H1 (cell line): Measurements from ENCODE around the gene RIN3. TPM values are rescaled to one million over a fixed set of nuclear protein-coding genes. Genes with fewer than 3 reads are reported as not detected.

Experiments used
- CTCF ChIA-PET: fragments of 300-600 bp; sonication (Branson Sonifier 250); formaldehyde crosslinking; loops from one replicate; lab custom pipeline; 2021; ENCODE audit not compliant: partially characterized antibody; lab: Charles Lee
- POLR2A ChIA-PET: fragments of 300-600 bp; sonication (Branson Sonifier 250); formaldehyde crosslinking; loops from one replicate; lab custom pipeline; 2021; ENCODE audit warnings: inconsistent platforms; ENCODE audit not compliant: partially characterized antibody; lab: Charles Lee
- DNase-seq, 2 experiments: peaks; one replicate each; pipeline versions ENCODE4 v3.0.0 to v3.0.0-alpha.2; 2010 to 2022; ENCODE audit warnings: low spot score in 2 of 2, low read depth in 1 of 2, mixed read lengths in 1 of 2
- FAIRE-seq: peaks from 2 replicates; lab custom pipeline; 2011; peaks lifted over from hg19 to GRCh38; lab: Jason Lieb, UNC
- H2AFZ ChIP-seq: 2 replicates; pipeline ENCODE4 v1.8.1; 2012; ENCODE audit warnings: low read length, inconsistent platforms
- H2AK5ac ChIP-seq: 2 replicates; pipeline ENCODE4 v1.6.1; 2013; ENCODE audit warnings: low read depth, low read length
- H2BK120ac ChIP-seq: replicated peaks from 2 replicates; pipeline ENCODE3; 2013; ENCODE audit warnings: low read depth, low read length, inconsistent platforms
- H2BK12ac ChIP-seq: 2 replicates; pipeline ENCODE4 v1.6.1; 2013; ENCODE audit warnings: low read depth, low read length
- H2BK15ac ChIP-seq: 2 replicates; pipeline ENCODE4 v1.6.1; 2013; ENCODE audit warnings: low read length
- H2BK20ac ChIP-seq: 2 replicates; pipeline ENCODE4 v1.6.1; 2013; ENCODE audit warnings: low read length
- H2BK5ac ChIP-seq: 2 replicates; pipeline ENCODE4 v1.6.1; 2013; ENCODE audit warnings: low read depth, low read length
- H3K14ac ChIP-seq: 2 replicates; pipeline ENCODE4 v1.6.1; 2013; ENCODE audit warnings: inconsistent platforms; ENCODE audit not compliant: insufficient read length
- H3K18ac ChIP-seq: 2 replicates; pipeline ENCODE4 v1.6.1; 2013; ENCODE audit warnings: low read length; ENCODE audit errors: extremely low read depth
- H3K23ac ChIP-seq: 2 replicates; pipeline ENCODE4 v1.6.1; 2013; ENCODE audit warnings: inconsistent platforms; ENCODE audit not compliant: insufficient read length
- H3K23me2 ChIP-seq: 2 replicates; pipeline ENCODE4 v1.6.1; 2013; ENCODE audit warnings: low read depth, low read length
- H3K27ac ChIP-seq: 2 replicates; pipeline ENCODE4 v1.6.1; 2011; ENCODE audit warnings: low read depth, low read length, inconsistent platforms
- H3K27me3 ChIP-seq, 4 experiments: replicated peaks in 1 of 4; 1 replicate in 1 of 4; 2 replicates in 3 of 4; pipeline versions ENCODE4 v1.6.1 to v1.8.1; 2011 to 2013; ENCODE audit warnings: low read length in 3 of 4, mild to moderate bottlenecking in 3 of 4, inconsistent platforms in 2 of 4, mixed read lengths in 2 of 4, moderate library complexity in 1 of 4; ENCODE audit not compliant: control insufficient read depth in 3 of 4, insufficient read depth in 3 of 4; ENCODE audit errors: extremely low read depth in 1 of 4
- H3K36me3 ChIP-seq, 4 experiments: 2 replicates each; pipeline versions ENCODE4 v1.6.1 to v1.8.1; 2011 to 2013; ENCODE audit warnings: mild to moderate bottlenecking in 4 of 4, low read length in 3 of 4, moderate library complexity in 2 of 4, control low read depth in 1 of 4, inconsistent platforms in 1 of 4; ENCODE audit not compliant: insufficient read depth in 4 of 4, control insufficient read depth in 2 of 4
- H3K4ac ChIP-seq: replicated peaks from 2 replicates; pipeline ENCODE3; 2013; ENCODE audit warnings: low read length, low read depth, mixed read lengths, inconsistent platforms; ENCODE audit not compliant: insufficient read length
- H3K4me1 ChIP-seq, 4 experiments: replicated peaks in 1 of 4; 1 replicate in 1 of 4; 2 replicates in 3 of 4; pipeline versions ENCODE4 v1.6.1 to v1.8.1; 2011 to 2013; ENCODE audit warnings: low read length in 3 of 4, inconsistent platforms in 2 of 4, mixed read lengths in 1 of 4; ENCODE audit not compliant: insufficient read depth in 4 of 4, control insufficient read depth in 3 of 4
- H3K4me2 ChIP-seq, 2 experiments: 2 replicates each; pipeline versions ENCODE4 v1.6.1 to v1.8.1; 2011 to 2013; ENCODE audit warnings: low read depth in 2 of 2, low read length in 2 of 2, control low read depth in 1 of 2, inconsistent platforms in 1 of 2, mild to moderate bottlenecking in 1 of 2; ENCODE audit not compliant: insufficient read depth in 1 of 2
- H3K4me3 ChIP-seq, 4 experiments: fragments of 200-600, 300-600 bp in 1 of 4; sonication (generic), shearing (Covaris generic), sonication (Bioruptor Twin) in 1 of 4; 2 replicates each; pipeline versions ENCODE4 v1.5.1 to v1.8.1; 2011 to 2016; ENCODE audit warnings: low read length in 4 of 4, low read depth in 3 of 4, control low read depth in 2 of 4, inconsistent platforms in 2 of 4, mild to moderate bottlenecking in 2 of 4, mixed read lengths in 1 of 4, moderate library complexity in 1 of 4; ENCODE audit not compliant: insufficient read depth in 2 of 4; ENCODE audit errors: extremely low read depth in 1 of 4
- H3K56ac ChIP-seq: replicated peaks from 2 replicates; pipeline ENCODE3; 2013; ENCODE audit warnings: low read depth, mild to moderate bottlenecking, mixed read lengths, low read length, inconsistent platforms; ENCODE audit not compliant: insufficient read length
- H3K79me1 ChIP-seq: 2 replicates; pipeline ENCODE4 v1.6.1; 2013; ENCODE audit warnings: low read depth, low read length, control low read depth
- H3K79me2 ChIP-seq, 2 experiments: 2 replicates each; pipeline versions ENCODE4 v1.6.1 to v1.8.1; 2012 to 2013; ENCODE audit warnings: low read length in 2 of 2, mild to moderate bottlenecking in 2 of 2, inconsistent platforms in 1 of 2; ENCODE audit not compliant: insufficient read depth in 2 of 2, control insufficient read depth in 1 of 2
- H3K9ac ChIP-seq, 4 experiments: replicated peaks in 1 of 4; 1 replicate in 1 of 4; 2 replicates in 3 of 4; pipeline versions ENCODE4 v1.6.1 to v1.8.1; 2011 to 2013; ENCODE audit warnings: low read depth in 3 of 4, low read length in 3 of 4, control low read depth in 2 of 4, mild to moderate bottlenecking in 2 of 4, moderate library complexity in 2 of 4, inconsistent platforms in 1 of 4; ENCODE audit errors: extremely low read depth in 1 of 4
- H3K9me3 ChIP-seq, 2 experiments: 2 replicates each; pipeline versions ENCODE4 v1.6.1 to v1.8.1; 2012 to 2013; ENCODE audit warnings: mild to moderate bottlenecking in 2 of 2, moderate library complexity in 2 of 2, control low read depth in 1 of 2, inconsistent platforms in 1 of 2, low read depth in 1 of 2, low read length in 1 of 2, mixed read lengths in 1 of 2; ENCODE audit not compliant: insufficient read depth in 2 of 2
- H4K20me1 ChIP-seq, 2 experiments: replicated peaks in 1 of 2; 2 replicates each; pipeline versions ENCODE3 to v1.8.1; 2011 to 2013; ENCODE audit warnings: inconsistent platforms in 2 of 2, low read length in 2 of 2, mild to moderate bottlenecking in 1 of 2; ENCODE audit not compliant: insufficient read depth in 2 of 2, control insufficient read depth in 1 of 2
- H4K5ac ChIP-seq: 2 replicates; pipeline ENCODE4 v1.6.1; 2013; ENCODE audit warnings: low read length, low read depth, mixed read lengths, inconsistent platforms; ENCODE audit not compliant: insufficient read length
- H4K8ac ChIP-seq: 2 replicates; pipeline ENCODE4 v1.8.0; 2013; ENCODE audit warnings: mild to moderate bottlenecking, moderate library complexity, low read length, inconsistent platforms; ENCODE audit not compliant: insufficient read depth; ENCODE audit errors: extremely low read depth
- H4K91ac ChIP-seq: replicated peaks from 2 replicates; pipeline ENCODE3; 2013; ENCODE audit warnings: low read length, mixed read lengths, inconsistent platforms; ENCODE audit not compliant: insufficient read length
- CBX8 ChIP-seq: fragments of 300-800, 300-1000 bp; sonication (generic); IDR thresholded peaks from 2 replicates; pipeline ENCODE4 v1.7.1; 2016; ENCODE audit warnings: low read depth, low read length, borderline replicate concordance
- CHD1 ChIP-seq: IDR thresholded peaks from 2 replicates; pipeline ENCODE4 v1.6.1; 2012; ENCODE audit warnings: low read depth, low read length, improper control_type of control experiment
- CREB1 ChIP-seq: IDR thresholded peaks from 2 replicates; pipeline ENCODE4 v1.6.1; 2012; ENCODE audit warnings: inconsistent platforms
- E2F6 ChIP-seq: IDR thresholded peaks from 2 replicates; pipeline ENCODE4 v1.6.1; 2012; ENCODE audit warnings: inconsistent platforms
- EP300 ChIP-seq, 2 experiments: IDR thresholded peaks; 1 replicate in 1 of 2; 2 replicates in 1 of 2; pipeline ENCODE4 v1.6.1; 2011 to 2012; ENCODE audit warnings: low read depth in 2 of 2, low read length in 2 of 2, mild to moderate bottlenecking in 2 of 2, borderline replicate concordance in 1 of 2, inconsistent platforms in 1 of 2, moderate library complexity in 1 of 2
- FOSL1 ChIP-seq: IDR thresholded peaks from 2 replicates; pipeline ENCODE4 v1.6.1; 2011; ENCODE audit warnings: mild to moderate bottlenecking, low read depth, low read length, moderate library complexity; ENCODE audit not compliant: insufficient read depth
- GABPA ChIP-seq: IDR thresholded peaks from 2 replicates; pipeline ENCODE4 v1.6.1; 2011; ENCODE audit warnings: mild to moderate bottlenecking, low read length, moderate library complexity, borderline replicate concordance; ENCODE audit not compliant: insufficient read depth
- KDM4A ChIP-seq: IDR thresholded peaks from one replicate; pipeline ENCODE4 v1.7.1; 2012; ENCODE audit warnings: low read depth, mild to moderate bottlenecking, moderate library complexity, low read length, inconsistent platforms; ENCODE audit not compliant: severe bottlenecking
- MAFK ChIP-seq: IDR thresholded peaks from 2 replicates; pipeline ENCODE4 v1.6.1; 2012; ENCODE audit warnings: low read depth, mild to moderate bottlenecking, improper control_type of control experiment, low read length
- NANOG ChIP-seq: IDR thresholded peaks from 2 replicates; pipeline ENCODE4 v1.6.1; 2011; ENCODE audit warnings: low read length, low read depth, mild to moderate bottlenecking, inconsistent platforms; ENCODE audit not compliant: insufficient read depth, poor library complexity, severe bottlenecking
- POLR2AphosphoS5 ChIP-seq: IDR thresholded peaks from 2 replicates; pipeline ENCODE4 v1.6.1; 2011; ENCODE audit warnings: low read depth, low read length
- SP4 ChIP-seq: IDR thresholded peaks from 2 replicates; pipeline ENCODE4 v1.6.1; 2012; ENCODE audit warnings: low read length, inconsistent platforms
- TCF12 ChIP-seq: IDR thresholded peaks from 2 replicates; pipeline ENCODE4 v1.6.1; 2011; ENCODE audit warnings: low read depth, mild to moderate bottlenecking, low read length
- WGBS, 2 experiments: shearing (Covaris generic) in 1 of 2; methylation state at CpG; one replicate each; pipeline versions ENCODE4 v1.1.6 to v1.1.7; 2013 to 2015; ENCODE audit warnings: low lambda C conversion rate in 2 of 2, mixed read lengths in 2 of 2, inconsistent platforms in 1 of 2, low coverage in 1 of 2, missing lambda C conversion rate in 1 of 2; ENCODE audit not compliant: insufficient replicate concordance in 2 of 2, insufficient coverage in 1 of 2, insufficient read length in 1 of 2; ENCODE audit errors: extremely low coverage in 1 of 2, missing lambda C conversion rate in 1 of 2; 5-methylcytosine and 5-hydroxymethylcytosine counted together
- polyA plus RNA-seq, 7 experiments: library from polyadenylated mRNA; depleted of rRNA in 3 of 7; stranded (reverse) in 5 of 7; unstranded in 2 of 7; fragments of >200 nt in 5 of 7; fragments of 200-250 nt in 2 of 7; gene quantifications; 1 replicate in 5 of 7; 2 replicates in 1 of 7; 4 replicates in 1 of 7; pipeline versions ENCODE4 v1.2.1 to v1.2.3, GENCODE V29; 2011 to 2013; ENCODE audit warnings: missing spikeins in 2 of 7, mixed read lengths in 2 of 7
- total RNA-seq: library from RNA; stranded (reverse); fragmentation: NEBNext Ultra II Directional; extraction: Animal tissue kit (Norgen Biotek cat#: 25700); gene quantifications from 2 replicates; pipeline ENCODE4 v1.2.1, GENCODE V29; 2021

RIN3 gene
- total and polyA plus RNA-seq, 2 of the 8 experiments (the other 6 are each of a cell fraction or from before 2014, with no cell fraction given): 0.59 to 1.5 TPM

DNA sequence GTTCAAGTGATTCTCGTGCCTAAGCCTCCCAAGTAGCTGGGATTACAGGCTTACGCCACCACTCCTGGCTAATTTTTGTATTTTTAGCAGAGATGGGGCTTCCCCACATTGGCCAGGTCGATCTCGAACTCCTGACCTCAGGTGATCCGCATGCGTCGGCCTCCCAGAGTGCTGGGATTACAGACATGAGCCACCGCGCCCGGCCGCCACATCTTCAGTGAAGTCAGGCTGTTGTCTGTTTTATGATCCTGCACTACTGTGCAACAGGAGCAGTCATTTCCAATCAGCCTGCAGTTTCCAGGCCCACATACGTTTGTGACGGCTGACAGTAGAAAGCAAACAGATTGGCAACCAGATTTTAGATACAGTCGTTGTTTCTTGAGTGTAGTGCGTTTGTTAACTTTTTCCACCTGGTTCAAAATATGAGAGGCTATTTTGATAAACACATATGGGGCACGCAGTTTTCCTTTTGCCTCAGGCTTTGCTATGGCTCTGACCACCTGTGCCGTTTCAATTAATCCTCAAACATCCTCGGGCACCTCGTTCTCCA, 160.1 kb downstream of the RIN3 start:
- Histone ChIP-seq H3K9ac (no peak overlapping the region), H2AFZ (no peak overlapping the region), H4K5ac (no peak overlapping the region), H3K27ac (no peak overlapping the region), H3K4ac (no peak overlapping the region), H3K79me2 (no peaks in the 10 kb centered on the region), H2BK120ac (no peak overlapping the region), H2BK20ac (no peak overlapping the region), H3K23ac (no peak overlapping the region), H3K4me3 (no peak overlapping the region), H3K56ac (no peak overlapping the region), H2BK5ac (no peak overlapping the region), H3K79me1 (no peaks in the 10 kb centered on the region), H2AK5ac (no peak overlapping the region), H3K27me3 (no peaks in the 10 kb centered on the region), H4K20me1 (peaks cover 0 to 4% of the 10 kb centered on the region in 2 experiments), H3K9me3 (no peaks in the 10 kb centered on the region), H3K18ac (no peak overlapping the region), H3K14ac (no peak overlapping the region), H4K91ac (no peak overlapping the region), H2BK15ac (no peak overlapping the region), H3K36me3 (no peaks in the 10 kb centered on the region), H3K23me2 (peaks cover 11% of the 10 kb centered on the region; the same call in 1 of the 2 replicates), H3K4me2 (no peak overlapping the region), H2BK12ac (no peak overlapping the region), H4K8ac (no peak overlapping the region), H3K4me1 (peaks cover 0 to 2% (median 0%) of the 10 kb centered on the region in 4 experiments; a peak in 1 of 7 replicates)
- POLR2A ChIA-PET: interaction anchor here (1.2 kb wide), 1 partner anchor 10 kb away, joined by 4 read pairs; no protein-coding TSS in a partner anchor
- CTCF ChIA-PET: interaction anchor here (0.6 to 4.0 kb wide), 11 partner anchors 8 to 358 kb away, joined by 3 to 13 read pairs (median 4); no protein-coding TSS in a partner anchor
- 77% methylated on average over 18 of the region's 19 CpGs; no CpG with 5 or more reads in 1 of the 2 experiments for WGBS, 2 experiments
- FAIRE-seq (no peak), DNase-seq (no peak)
- TF ChIP-seq MAFK: no peak
- no peak for TF ChIP-seq FOSL1
- no peak for TF ChIP-seq NANOG
- no peak for TF ChIP-seq CHD1
- no peak for TF ChIP-seq KDM4A
- TF ChIP-seq GABPA: no peak
- no peak for TF ChIP-seq E2F6
- no peak for TF ChIP-seq EP300 (IDR thresholded peaks at IDR 0.05; ENCODE audit: borderline replicate concordance in 1 of 2, low read depth in 2 of 2, low read length in 2 of 2)
- TF ChIP-seq CBX8: no peak
- TF ChIP-seq SP4: no peak
- no peak for TF ChIP-seq POLR2AphosphoS5
- no peak for TF ChIP-seq CREB1
- no peak for TF ChIP-seq TCF12
